Gastroesophageal sphincter (tissue), 4 donors: ENCODE data around the gene EXOC2. TPM values are rescaled to one million over a fixed set of nuclear protein-coding genes. Genes with fewer than 3 reads are reported as not detected.

Experiments used
- ATAC-seq: fragments of 150-250 bp; one replicate; pipeline ENCODE4 v1.9.1; 2016; ENCODE audit warnings: mild to moderate bottlenecking, moderate library complexity
- H3K27ac ChIP-seq, 4 donors: fragments of 200-600 bp; sonication (generic) in 3 of 4; 1 replicate in 3 of 4; 2 replicates in 1 of 4; pipeline ENCODE4 v1.5.1; 2016 to 2019
- H3K27me3 ChIP-seq: fragments of 200-600 bp; sonication (generic); one replicate; pipeline ENCODE4 v1.5.1; 2019
- H3K36me3 ChIP-seq, 2 donors: fragments of 200-600 bp; sonication (generic); one replicate each; pipeline ENCODE4 v1.5.1; 2019; ENCODE audit warnings: control low read depth in 1 of 2
- H3K4me1 ChIP-seq, 3 donors: fragments of 200-600 bp; sonication (generic); 1 replicate in 2 of 3; 2 replicates in 1 of 3; pipeline ENCODE4 v1.5.1; 2016 to 2019; ENCODE audit warnings: control low read depth in 2 of 3
- H3K4me3 ChIP-seq, 2 donors: fragments of 200-600 bp; sonication (generic); one replicate each; pipeline ENCODE4 v1.5.1; 2019; ENCODE audit warnings: mild to moderate bottlenecking in 1 of 2, moderate library complexity in 1 of 2
- H3K9me3 ChIP-seq, 3 donors: fragments of 200-600 bp; sonication (generic); one replicate each; pipeline ENCODE4 v1.5.1; 2017 to 2019; ENCODE audit warnings: control low read depth in 2 of 3
- EP300 ChIP-seq: sonication (generic); formaldehyde crosslinking; IDR thresholded peaks from one replicate; pipeline ENCODE4 v1.6.1; 2017; ENCODE audit warnings: antibody characterized with exemption, mild to moderate bottlenecking
- POLR2A ChIP-seq, 2 donors: fragments of 450-650 bp; IDR thresholded peaks; one replicate each; pipeline ENCODE4 v1.6.1; 2017; ENCODE audit warnings: antibody characterized with exemption in 2 of 2, mild to moderate bottlenecking in 2 of 2, moderate library complexity in 1 of 2
- POLR2AphosphoS5 ChIP-seq: sonication (generic); formaldehyde crosslinking; IDR thresholded peaks from one replicate; pipeline ENCODE4 v1.6.1; 2017; ENCODE audit warnings: antibody characterized with exemption
- WGBS, 2 donors: methylation state at CpG; one replicate each; pipeline ENCODE4 v1.1.5; 2018; ENCODE audit warnings: low coverage in 1 of 2; 5-methylcytosine and 5-hydroxymethylcytosine counted together
- total RNA-seq, 4 donors: library from RNA; depleted of rRNA; stranded (reverse); fragments of >200 nt; gene quantifications; one replicate each; pipeline ENCODE4 v1.1.0, GENCODE V29; 2016
- TF ChIP-seq, protein P1 (sequence below), 4 experiments: fragments of 200-600 bp in 2 of 4; fragments of 450-650 bp in 2 of 4; sonication (generic) in 1 of 4; IDR thresholded peaks; one replicate each; pipeline ENCODE4 v1.5.1; 2017 to 2019; ENCODE audit warnings: antibody characterized with exemption in 4 of 4, mild to moderate bottlenecking in 2 of 4, moderate library complexity in 2 of 4

EXOC2 gene
- total RNA-seq, 4 donors from 2014 or later: 17.8 to 39.2 (median 25.8) TPM

DNA sequence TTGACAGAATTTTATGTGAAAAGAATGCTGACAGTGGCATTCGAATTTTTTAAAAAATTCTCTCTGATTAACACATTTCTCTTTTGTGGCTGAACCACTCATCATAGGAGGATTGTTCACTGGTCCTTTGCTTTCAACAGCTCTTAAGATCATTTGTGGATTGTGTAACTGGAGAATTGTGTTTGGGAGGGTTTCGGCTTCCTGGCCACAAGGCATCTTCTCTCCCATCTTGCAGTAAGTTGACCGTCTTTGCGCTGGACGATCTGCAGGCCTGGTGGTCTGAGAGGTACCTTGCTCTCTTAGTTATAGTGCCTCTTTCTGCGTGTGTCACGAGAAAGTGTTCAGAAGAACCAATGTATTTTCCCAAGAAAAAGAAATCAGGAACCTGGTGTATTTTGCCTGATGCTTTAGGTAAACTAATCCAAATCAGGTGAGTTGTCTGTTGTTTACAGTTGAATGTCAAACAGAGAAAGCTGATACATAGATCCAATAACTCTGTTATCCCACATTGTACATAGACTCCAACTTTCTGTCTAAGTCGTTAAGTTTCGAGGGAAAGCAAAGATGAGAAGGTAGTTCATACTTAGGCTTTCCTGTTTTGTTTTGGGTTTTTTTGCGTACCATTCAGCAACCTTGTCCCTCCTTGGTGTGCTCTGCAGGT lies 14.8 kb upstream of the EXOC2 start:
- Histone ChIP-seq H3K4me3 (no peak overlapping the region), H3K36me3 (no peaks in the 10 kb centered on the region), H3K9me3 (no peaks in the 10 kb centered on the region), H3K27me3 (no peaks in the 10 kb centered on the region), H3K4me1 (peaks cover 0 to 26% (median 3%) of the 10 kb centered on the region in 3 donors), H3K27ac (no peak overlapping the region)
- TF ChIP-seq EP300 (no peak), POLR2A (IDR thresholded peaks at IDR 0.05) (no peak)
- 87 to 95% methylated on average over 4 to 10 of the region's 10 CpGs for WGBS, 2 donors
- ATAC-seq: no peak

DNA sequence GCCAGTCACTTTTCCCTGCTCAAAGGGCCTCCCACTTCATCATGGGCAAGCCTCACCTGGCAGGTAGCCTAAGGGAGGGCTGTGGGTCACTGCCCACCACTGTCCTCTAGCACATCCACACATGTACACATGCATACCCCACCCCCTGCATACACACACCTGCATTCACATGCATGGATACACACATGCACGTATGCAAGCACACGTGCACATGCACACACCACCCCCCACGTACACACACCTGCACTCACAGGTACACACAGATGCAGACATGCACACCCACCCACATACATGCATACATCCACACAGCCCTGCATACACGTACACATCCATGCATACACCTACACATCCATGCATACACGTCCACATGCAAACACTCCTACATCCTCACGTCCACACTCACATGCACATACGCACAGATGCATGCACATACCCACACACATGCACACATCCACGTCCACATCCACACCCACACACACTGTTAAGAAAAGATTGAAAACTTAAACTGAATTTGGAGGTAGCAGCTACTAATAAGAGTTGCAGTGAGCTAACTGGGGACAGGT lies 14.0 kb upstream of the EXOC2 start:
- Histone ChIP-seq H3K36me3 (no peaks in the 10 kb centered on the region), H3K27me3 (no peaks in the 10 kb centered on the region), H3K9me3 (no peaks in the 10 kb centered on the region), H3K27ac (no peak overlapping the region), H3K4me3 (no peak overlapping the region), H3K4me1 (peaks cover 0 to 23% (median 3%) of the 10 kb centered on the region in 3 donors)
- ATAC-seq: no peak
- 83 to 88% methylated on average over 6 to 8 of the region's 8 CpGs for WGBS, 2 donors
- TF ChIP-seq EP300: no peak
- TF ChIP-seq, protein P1, sequence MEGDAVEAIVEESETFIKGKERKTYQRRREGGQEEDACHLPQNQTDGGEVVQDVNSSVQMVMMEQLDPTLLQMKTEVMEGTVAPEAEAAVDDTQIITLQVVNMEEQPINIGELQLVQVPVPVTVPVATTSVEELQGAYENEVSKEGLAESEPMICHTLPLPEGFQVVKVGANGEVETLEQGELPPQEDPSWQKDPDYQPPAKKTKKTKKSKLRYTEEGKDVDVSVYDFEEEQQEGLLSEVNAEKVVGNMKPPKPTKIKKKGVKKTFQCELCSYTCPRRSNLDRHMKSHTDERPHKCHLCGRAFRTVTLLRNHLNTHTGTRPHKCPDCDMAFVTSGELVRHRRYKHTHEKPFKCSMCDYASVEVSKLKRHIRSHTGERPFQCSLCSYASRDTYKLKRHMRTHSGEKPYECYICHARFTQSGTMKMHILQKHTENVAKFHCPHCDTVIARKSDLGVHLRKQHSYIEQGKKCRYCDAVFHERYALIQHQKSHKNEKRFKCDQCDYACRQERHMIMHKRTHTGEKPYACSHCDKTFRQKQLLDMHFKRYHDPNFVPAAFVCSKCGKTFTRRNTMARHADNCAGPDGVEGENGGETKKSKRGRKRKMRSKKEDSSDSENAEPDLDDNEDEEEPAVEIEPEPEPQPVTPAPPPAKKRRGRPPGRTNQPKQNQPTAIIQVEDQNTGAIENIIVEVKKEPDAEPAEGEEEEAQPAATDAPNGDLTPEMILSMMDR (IDR thresholded peaks at IDR 0.05): no peak
- TF ChIP-seq POLR2A (IDR thresholded peaks at IDR 0.05): no peak
- TF ChIP-seq POLR2AphosphoS5: no peak

DNA sequence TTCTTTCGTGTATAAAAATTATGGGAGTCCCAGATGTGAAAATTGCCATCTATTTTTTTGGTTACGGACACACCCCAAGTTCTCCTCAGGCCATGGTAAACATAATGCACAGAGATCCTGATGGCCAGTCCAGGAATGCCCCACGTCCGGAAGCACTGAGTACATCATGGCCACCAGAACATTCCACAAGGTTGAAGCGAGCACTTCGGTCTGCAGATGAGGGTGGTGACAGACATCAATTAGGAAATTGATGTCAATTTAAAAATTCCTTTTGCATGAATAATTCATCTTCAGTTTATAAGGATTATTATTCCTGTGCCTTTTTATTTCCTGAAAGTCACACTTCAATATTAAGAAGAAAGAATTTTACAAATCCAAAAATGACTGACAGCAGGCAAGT lies 13.2 kb upstream of the EXOC2 start:
- no peak for ATAC-seq
- WGBS, 2 donors: 85 to 100% methylated on average over 4 to 6 of the region's 6 CpGs

DNA sequence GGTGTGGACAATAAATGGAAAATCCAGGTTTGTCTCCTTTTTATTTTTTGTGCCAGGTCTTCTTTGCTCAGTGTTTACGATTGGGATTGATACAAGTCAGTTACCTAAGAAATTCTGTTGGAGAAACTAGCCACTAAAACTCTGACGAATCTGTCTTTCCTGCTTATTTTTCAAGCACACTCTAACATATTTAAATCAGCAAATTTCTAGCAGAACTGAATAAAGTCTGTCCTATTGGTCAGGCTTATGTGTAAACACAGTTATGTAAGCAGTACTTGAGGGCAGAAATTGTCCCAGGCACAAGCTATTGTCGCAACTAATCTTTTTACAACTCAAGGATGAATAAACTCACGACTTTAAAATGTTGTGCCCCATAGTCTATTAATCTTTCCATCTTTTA lies 12.1 kb upstream of the EXOC2 start:
- Histone ChIP-seq H3K27me3 (no peaks in the 10 kb centered on the region), H3K9me3 (no peaks in the 10 kb centered on the region), H3K36me3 (no peaks in the 10 kb centered on the region), H3K4me3 (no peak overlapping the region), H3K27ac (no peak overlapping the region), H3K4me1 (peaks cover 0 to 10% (median 0%) of the 10 kb centered on the region in 3 donors)
- TF ChIP-seq, protein P1 (IDR thresholded peaks at IDR 0.05): no peak
- TF ChIP-seq POLR2A (IDR thresholded peaks at IDR 0.05) (no peak), POLR2AphosphoS5 (no peak), EP300 (no peak)
- no peak for ATAC-seq
- WGBS, 2 donors: 50 to 64% methylated on average over 4 of the region's 4 CpGs

More for the DNA sequence above, 13.2 kb upstream of the EXOC2 start:
- TF ChIP-seq POLR2AphosphoS5: no peak
- Histone ChIP-seq H3K9me3 (no peaks in the 10 kb centered on the region), H3K4me3 (no peak overlapping the region), H3K27me3 (no peaks in the 10 kb centered on the region), H3K27ac (no peak overlapping the region), H3K36me3 (no peaks in the 10 kb centered on the region), H3K4me1 (peaks cover 0 to 18% (median 0%) of the 10 kb centered on the region in 3 donors)

DNA sequence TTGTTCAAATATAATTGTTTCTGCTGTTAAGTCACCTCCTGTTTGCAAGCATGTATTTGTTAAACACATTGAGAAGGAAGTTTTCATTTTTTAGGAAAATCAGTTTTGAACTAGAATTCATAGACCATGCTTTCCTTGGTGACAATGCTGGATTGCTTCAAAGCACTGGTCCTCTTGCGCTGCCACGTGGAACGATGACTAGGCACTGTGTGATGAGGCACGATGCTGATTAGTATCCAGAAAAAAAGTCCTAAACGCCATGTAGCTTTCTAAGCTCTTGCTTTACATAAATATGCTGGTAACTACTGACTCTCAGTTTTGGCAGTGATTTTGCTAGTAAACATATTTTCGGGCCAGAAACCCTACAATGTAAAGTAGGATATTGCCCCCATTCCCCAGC lies 11.1 kb upstream of the EXOC2 start:
- WGBS, 2 donors: 44 to 92% methylated on average over 1 to 6 of the region's 6 CpGs
- Histone ChIP-seq H3K27ac (no peak overlapping the region), H3K36me3 (no peaks in the 10 kb centered on the region), H3K4me1 (peaks cover 0 to under 1% (median 0%) of the 10 kb centered on the region in 3 donors), H3K27me3 (no peaks in the 10 kb centered on the region), H3K4me3 (no peak overlapping the region), H3K9me3 (no peaks in the 10 kb centered on the region)
- TF ChIP-seq, protein P1 (IDR thresholded peaks at IDR 0.05): no peak
- no peak for ATAC-seq

DNA sequence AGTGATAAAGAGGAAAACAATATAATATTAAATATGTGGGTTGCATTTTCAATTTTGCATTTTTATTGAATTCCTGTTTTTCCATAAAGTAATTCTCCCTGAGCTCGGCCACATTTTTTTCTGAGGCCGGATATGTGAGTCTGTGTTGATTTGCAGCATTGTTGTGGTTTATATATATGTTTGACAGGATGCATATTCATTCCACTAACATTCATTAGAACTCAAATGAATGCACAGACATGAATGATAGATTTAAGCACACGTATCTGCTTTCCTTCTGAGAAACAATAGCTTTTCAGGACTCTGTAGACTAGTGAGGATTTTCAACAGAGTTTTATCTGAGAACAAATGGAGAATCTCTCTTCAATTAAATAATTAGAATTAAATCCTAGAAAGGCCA lies 10.6 kb upstream of the EXOC2 start:
- 82% methylated on average over 3 of the region's 3 CpGs for WGBS, 2 donors
- no peak for ATAC-seq
- no peaks in the 10 kb centered on the region for H3K9me3 ChIP-seq
- TF ChIP-seq POLR2A (IDR thresholded peaks at IDR 0.05): no peak
- TF ChIP-seq, protein P1 (IDR thresholded peaks at IDR 0.05): no peak
- no peak for TF ChIP-seq EP300
- TF ChIP-seq POLR2AphosphoS5: no peak
- H3K4me1 ChIP-seq: no peaks in the 10 kb centered on the region
- no peak overlapping the region for H3K27ac ChIP-seq
- no peaks in the 10 kb centered on the region for H3K27me3 ChIP-seq
- H3K36me3 ChIP-seq: no peaks in the 10 kb centered on the region
- H3K4me3 ChIP-seq: no peak overlapping the region
